B cell (primary cell): ENCODE data around the gene ADAM12. TPM values are rescaled to one million over a fixed set of nuclear protein-coding genes. Genes with fewer than 3 reads are reported as not detected.
"Not testable (repeated sequence)": the region's sequence is repeated elsewhere in the genome, so short reads cannot be mapped to it uniquely, and the experiment has no call there.

Experiments used
- ATAC-seq: fragments of 200-7000 bp; cut with Tn5 transposase; one replicate; pipeline ENCODE4 v1.10.0; 2021; ENCODE audit warnings: low read depth, mild to moderate bottlenecking, moderate number of reproducible peaks, moderate library complexity
- CTCF ChIA-PET: fragments of 350-600 bp; sonication (Branson Sonifier 250); formaldehyde crosslinking; loops from one replicate; lab custom pipeline; 2021; ENCODE audit warnings: antibody characterized with exemption, inconsistent platforms; lab: Charles Lee
- POLR2A ChIA-PET: fragments of 350-600 bp; sonication (Branson Sonifier 250); formaldehyde crosslinking; loops from one replicate; lab custom pipeline; 2021; ENCODE audit warnings: antibody characterized with exemption; lab: Charles Lee
- DNase-seq: peaks from one replicate; pipeline ENCODE4 v3.0.0; 2013
- H2AFZ ChIP-seq: 2 replicates; pipeline ENCODE4 v1.6.1; 2012; ENCODE audit warnings: mild to moderate bottlenecking, low read depth, low read length; ENCODE audit not compliant: insufficient read depth, poor library complexity, severe bottlenecking
- H3K27ac ChIP-seq, 2 donors: 1 replicate in 1 of 2; 2 replicates in 1 of 2; pipeline ENCODE4 v1.5.1; 2012 to 2013; ENCODE audit warnings: low read length in 2 of 2, mild to moderate bottlenecking in 2 of 2, moderate library complexity in 1 of 2
- H3K27me3 ChIP-seq, 4 experiments: fragments of 200-600 bp in 1 of 4; sonication (generic) in 1 of 4; replicated peaks in 1 of 4; 1 replicate in 2 of 4; 2 replicates in 2 of 4; pipeline versions ENCODE4 v1.6.1 to v1.7.0; 2013 to 2016; ENCODE audit warnings: low read length in 3 of 4, mild to moderate bottlenecking in 2 of 4, mixed read lengths in 1 of 4, moderate library complexity in 1 of 4; ENCODE audit not compliant: insufficient read depth in 4 of 4, control insufficient read depth in 3 of 4; ENCODE audit errors: control extremely low read depth in 1 of 4
- H3K36me3 ChIP-seq, 2 experiments: replicated peaks in 1 of 2; 1 replicate in 1 of 2; 2 replicates in 1 of 2; pipeline versions ENCODE4 v1.6.1 to v1.7.1; 2013; ENCODE audit warnings: low read length in 1 of 2; ENCODE audit not compliant: insufficient read depth in 2 of 2, control insufficient read depth in 1 of 2; ENCODE audit errors: control extremely low read depth in 1 of 2, extremely low read depth in 1 of 2
- H3K4me1 ChIP-seq, 2 donors: fragments of 200-600 bp in 1 of 2; sonication (generic) in 1 of 2; 1 replicate in 1 of 2; 2 replicates in 1 of 2; pipeline versions ENCODE4 v1.5.1 to v1.6.1; 2013 to 2017; ENCODE audit warnings: low read length in 2 of 2; ENCODE audit not compliant: control insufficient read depth in 2 of 2, insufficient read depth in 2 of 2
- H3K4me2 ChIP-seq: replicated peaks from 2 replicates; pipeline ENCODE3; 2012; ENCODE audit warnings: mild to moderate bottlenecking, low read depth, low read length; ENCODE audit not compliant: poor library complexity, severe bottlenecking
- H3K4me3 ChIP-seq, 5 experiments: fragments of 200-600 bp in 1 of 5; sonication (generic) in 1 of 5; 1 replicate in 3 of 5; 2 replicates in 2 of 5; pipeline versions ENCODE4 v1.5.1 to v1.7.0; 2011 to 2016; ENCODE audit warnings: low read length in 4 of 5, mild to moderate bottlenecking in 4 of 5, low read depth in 2 of 5, control low read depth in 1 of 5, moderate library complexity in 1 of 5; ENCODE audit not compliant: insufficient read depth in 1 of 5; ENCODE audit errors: control extremely low read depth in 1 of 5, extremely low read depth in 1 of 5
- H3K79me2 ChIP-seq: fragments of 200-600 bp; sonication (generic); one replicate; pipeline ENCODE4 v1.6.0; 2016; ENCODE audit warnings: low read length; ENCODE audit not compliant: control insufficient read depth, insufficient read depth
- H3K9ac ChIP-seq: fragments of 200-600 bp; sonication (generic); 2 replicates; pipeline ENCODE4 v1.6.1; 2017; ENCODE audit warnings: mild to moderate bottlenecking, low read length, moderate library complexity
- H3K9me3 ChIP-seq, 3 donors: one replicate each; pipeline versions ENCODE4 v1.6.1 to v1.7.1; 2013; ENCODE audit warnings: low read length in 2 of 3; ENCODE audit not compliant: control insufficient read depth in 2 of 3, insufficient read depth in 1 of 3; ENCODE audit errors: control extremely low read depth in 1 of 3
- H4K20me1 ChIP-seq: 2 replicates; pipeline ENCODE4 v1.6.0; 2012; ENCODE audit warnings: mild to moderate bottlenecking, low read length; ENCODE audit not compliant: insufficient read depth, control insufficient read depth, poor library complexity, severe bottlenecking
- H3K27ac Mint-ChIP-seq: one replicate; pipeline ENCODE4 v1.8.0; 2021; ENCODE audit warnings: mixed read lengths
- H3K27me3 Mint-ChIP-seq: one replicate; pipeline ENCODE4 v1.8.0; 2021; ENCODE audit warnings: mixed read lengths
- H3K4me1 Mint-ChIP-seq: one replicate; pipeline ENCODE4 v1.8.0; 2021; ENCODE audit warnings: mixed read lengths
- H3K4me3 Mint-ChIP-seq: one replicate; pipeline ENCODE4 v1.8.0; 2021; ENCODE audit warnings: mixed read lengths
- H3K9me3 Mint-ChIP-seq: one replicate; pipeline ENCODE4 v1.8.0; 2022; ENCODE audit warnings: mixed read lengths; ENCODE audit not compliant: insufficient read depth
- EZH2 ChIP-seq: IDR thresholded peaks from 2 replicates; pipeline ENCODE4 v1.6.1; 2012; ENCODE audit warnings: borderline replicate concordance, low read depth, mild to moderate bottlenecking, moderate library complexity, low read length; ENCODE audit not compliant: insufficient read depth, poor library complexity, severe bottlenecking
- WGBS: methylation state at CpG from one replicate; pipeline ENCODE4 v1.1.5; 2013; ENCODE audit warnings: missing lambda C conversion rate; ENCODE audit not compliant: insufficient coverage; 5-methylcytosine and 5-hydroxymethylcytosine counted together
- intact Hi-C: fragments of 100-400 bp; cut with micrococcal nuclease; formaldehyde crosslinking; loops from one replicate; pipeline ENCODE4 v1.10.0; 2022
- polyA plus RNA-seq: library from polyadenylated mRNA; depleted of rRNA; stranded (reverse); fragments of >200 nt; gene quantifications from 2 replicates; pipeline ENCODE4 v1.2.3, GENCODE V29; 2012
- total RNA-seq, 2 donors: library from RNA; stranded (reverse); fragments of 120-200 nt in 1 of 2; gene quantifications; 1 replicate in 1 of 2; 2 replicates in 1 of 2; pipeline versions ENCODE4 v1.2.3 to v1.2.4, GENCODE V29; 2013 to 2022
- TF ChIP-seq, protein P1 (sequence below): fragments of 200-600 bp; IDR thresholded peaks from one replicate; pipeline ENCODE4 v1.8.0; 2022; ENCODE audit warnings: antibody characterized with exemption, mild to moderate bottlenecking

The ADAM12 gene
- total and polyA plus RNA-seq, 2 donors (not counting 1 experiment from before 2014, with no cell fraction given), result 0.01 to 0.22 TPM

DNA sequence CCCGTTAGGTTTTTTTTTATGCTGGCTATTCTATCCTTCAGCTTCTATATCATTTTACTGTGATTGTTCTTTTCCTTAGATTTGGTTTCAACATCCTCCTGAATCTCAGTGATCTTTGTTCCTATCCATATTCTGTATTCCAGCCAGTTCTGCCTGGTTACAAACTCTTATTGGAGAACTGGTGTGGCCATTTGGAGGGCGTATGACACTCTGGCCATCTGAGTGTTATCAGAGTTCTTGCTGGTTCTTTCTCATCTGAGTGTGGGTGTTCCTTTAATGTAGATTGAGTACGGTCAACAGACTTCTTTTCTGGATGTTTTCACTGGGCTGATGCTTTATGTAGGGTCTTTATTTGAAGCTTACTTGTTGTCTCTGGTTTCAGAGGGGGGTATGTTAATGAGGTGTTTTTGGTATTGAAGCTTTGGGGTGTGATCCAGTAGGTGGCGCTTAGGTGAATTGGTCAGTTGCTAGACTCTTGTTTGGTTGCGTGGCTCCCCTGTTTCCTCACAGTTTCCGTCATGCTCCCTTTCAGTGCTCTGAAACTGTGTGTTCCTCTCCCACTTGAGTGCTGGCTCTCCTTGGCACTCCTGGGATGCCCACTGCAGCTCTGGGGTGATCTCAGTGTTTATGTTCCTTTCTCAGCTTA is 411.2 kb downstream of the ADAM12 start:
- Histone ChIP-seq H3K4me1 (no peaks in the 10 kb centered on the region), H3K27me3 (peaks cover 0 to 2% (median 0%) of the 10 kb centered on the region in 4 experiments), H3K4me2 (no peak overlapping the region), H3K9me3 (no peaks in the 10 kb centered on the region), H3K36me3 (no peaks in the 10 kb centered on the region), H3K27ac (no peak overlapping the region), H4K20me1 (no peaks in the 10 kb centered on the region), H3K4me3 (no peak overlapping the region), H3K9ac (no peak overlapping the region), H2AFZ (no peak overlapping the region), H3K79me2 (no peaks in the 10 kb centered on the region)
- H3K9me3 Mint-ChIP-seq, result no peaks in the 10 kb centered on the region
- no peak overlapping the region for H3K27ac Mint-ChIP-seq
- DNase-seq (no peak), ATAC-seq (no peak)
- intact Hi-C loops, result no loop called here
- H3K4me3 Mint-ChIP-seq, result no peak overlapping the region
- TF ChIP-seq EZH2, result no peak
- TF ChIP-seq, protein P1, sequence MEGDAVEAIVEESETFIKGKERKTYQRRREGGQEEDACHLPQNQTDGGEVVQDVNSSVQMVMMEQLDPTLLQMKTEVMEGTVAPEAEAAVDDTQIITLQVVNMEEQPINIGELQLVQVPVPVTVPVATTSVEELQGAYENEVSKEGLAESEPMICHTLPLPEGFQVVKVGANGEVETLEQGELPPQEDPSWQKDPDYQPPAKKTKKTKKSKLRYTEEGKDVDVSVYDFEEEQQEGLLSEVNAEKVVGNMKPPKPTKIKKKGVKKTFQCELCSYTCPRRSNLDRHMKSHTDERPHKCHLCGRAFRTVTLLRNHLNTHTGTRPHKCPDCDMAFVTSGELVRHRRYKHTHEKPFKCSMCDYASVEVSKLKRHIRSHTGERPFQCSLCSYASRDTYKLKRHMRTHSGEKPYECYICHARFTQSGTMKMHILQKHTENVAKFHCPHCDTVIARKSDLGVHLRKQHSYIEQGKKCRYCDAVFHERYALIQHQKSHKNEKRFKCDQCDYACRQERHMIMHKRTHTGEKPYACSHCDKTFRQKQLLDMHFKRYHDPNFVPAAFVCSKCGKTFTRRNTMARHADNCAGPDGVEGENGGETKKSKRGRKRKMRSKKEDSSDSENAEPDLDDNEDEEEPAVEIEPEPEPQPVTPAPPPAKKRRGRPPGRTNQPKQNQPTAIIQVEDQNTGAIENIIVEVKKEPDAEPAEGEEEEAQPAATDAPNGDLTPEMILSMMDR, result no peak
- ChIA-PET POLR2A (no interaction called here), CTCF (interaction anchor here (0.6 to 3.1 kb wide), 6 partner anchors 12 to 1877 kb away, joined by 3 to 15 read pairs (median 7); no protein-coding TSS in a partner anchor)
- H3K27me3 Mint-ChIP-seq, result peaks cover 26% of the 10 kb centered on the region
- H3K4me1 Mint-ChIP-seq, result peaks cover under 1% of the 10 kb centered on the region
- 97% methylated on average over 4 of the region's 6 CpGs for WGBS

DNA sequence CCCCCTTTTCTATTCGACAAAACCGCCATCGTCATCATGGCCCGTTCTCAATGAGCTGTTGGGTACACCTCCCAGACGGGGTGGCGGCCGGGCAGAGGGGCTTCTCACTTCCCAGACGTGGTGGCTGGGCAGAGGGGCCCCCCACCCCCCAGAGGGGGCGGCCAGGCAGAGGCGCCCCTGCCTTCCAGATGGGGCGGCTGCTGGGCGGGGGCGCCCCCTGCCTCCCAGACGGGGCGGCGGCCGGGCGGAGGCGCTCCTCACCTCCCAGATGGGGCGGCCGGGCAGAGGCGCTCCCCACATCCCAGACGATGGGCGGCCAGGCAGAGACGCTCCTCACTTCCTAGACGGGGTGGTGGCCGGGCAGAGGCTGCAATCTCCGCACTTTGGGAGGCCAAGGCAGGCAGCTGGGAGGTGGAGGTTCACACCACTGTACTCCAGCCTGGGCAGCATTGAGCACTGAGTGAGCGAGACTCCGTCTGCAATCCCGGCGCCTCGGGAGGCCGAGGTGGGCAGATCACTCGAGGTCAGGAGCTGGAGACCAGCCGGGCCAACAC is 418.1 kb downstream of the ADAM12 start:
- ATAC-seq, H3K4me2 ChIP-seq, H3K79me2 ChIP-seq, H3K27ac ChIP-seq, H3K27me3 ChIP-seq, POLR2A ChIA-PET, H3K9me3 Mint-ChIP-seq, H2AFZ ChIP-seq, H3K27ac Mint-ChIP-seq, H4K20me1 ChIP-seq, H3K4me1 Mint-ChIP-seq, H3K36me3 ChIP-seq, H3K27me3 Mint-ChIP-seq, H3K4me1 ChIP-seq, H3K4me3 ChIP-seq, intact Hi-C loops, H3K9ac ChIP-seq, H3K4me3 Mint-ChIP-seq, DNase-seq: not testable (repeated sequence)
- H3K9me3 ChIP-seq, result peaks cover 0 to 10% (median 0%) of the 10 kb centered on the region in 3 donors
- 95% methylated on average over 23 of the region's 36 CpGs for WGBS
- CTCF ChIA-PET, result interaction anchor here (0.9 kb wide), 1 partner anchor 13 kb away, joined by 4 read pairs; no protein-coding TSS in a partner anchor
